ENCODE measurements around the gene ZFC3H1.

DNA sequence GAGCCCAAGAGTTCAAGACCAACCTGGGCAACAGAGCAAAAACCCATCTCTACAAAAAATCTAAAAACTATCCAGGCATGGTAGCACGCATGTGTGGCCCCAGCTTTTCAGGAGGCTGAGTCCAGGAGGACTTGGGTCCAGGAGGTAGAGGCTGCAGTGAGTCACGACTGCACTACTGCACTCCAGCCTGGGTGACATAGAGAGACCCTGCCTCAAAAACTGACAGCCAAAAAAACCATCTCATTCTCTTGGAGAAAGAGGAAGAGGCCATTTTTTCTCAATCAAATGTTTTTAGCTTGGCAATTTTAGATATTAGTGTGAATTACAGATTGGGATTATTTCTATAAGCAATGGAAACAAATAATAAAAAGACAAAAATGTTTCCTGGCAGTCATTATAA is 38.2 kb downstream of the ZFC3H1 start:
- TF ChIP-seq, protein P1, sequence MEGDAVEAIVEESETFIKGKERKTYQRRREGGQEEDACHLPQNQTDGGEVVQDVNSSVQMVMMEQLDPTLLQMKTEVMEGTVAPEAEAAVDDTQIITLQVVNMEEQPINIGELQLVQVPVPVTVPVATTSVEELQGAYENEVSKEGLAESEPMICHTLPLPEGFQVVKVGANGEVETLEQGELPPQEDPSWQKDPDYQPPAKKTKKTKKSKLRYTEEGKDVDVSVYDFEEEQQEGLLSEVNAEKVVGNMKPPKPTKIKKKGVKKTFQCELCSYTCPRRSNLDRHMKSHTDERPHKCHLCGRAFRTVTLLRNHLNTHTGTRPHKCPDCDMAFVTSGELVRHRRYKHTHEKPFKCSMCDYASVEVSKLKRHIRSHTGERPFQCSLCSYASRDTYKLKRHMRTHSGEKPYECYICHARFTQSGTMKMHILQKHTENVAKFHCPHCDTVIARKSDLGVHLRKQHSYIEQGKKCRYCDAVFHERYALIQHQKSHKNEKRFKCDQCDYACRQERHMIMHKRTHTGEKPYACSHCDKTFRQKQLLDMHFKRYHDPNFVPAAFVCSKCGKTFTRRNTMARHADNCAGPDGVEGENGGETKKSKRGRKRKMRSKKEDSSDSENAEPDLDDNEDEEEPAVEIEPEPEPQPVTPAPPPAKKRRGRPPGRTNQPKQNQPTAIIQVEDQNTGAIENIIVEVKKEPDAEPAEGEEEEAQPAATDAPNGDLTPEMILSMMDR (IDR thresholded peaks at IDR 0.05): no peak
- no peak for TF ChIP-seq POLR2A (IDR thresholded peaks at IDR 0.05)
- TF ChIP-seq POLR2AphosphoS5 (IDR thresholded peaks at IDR 0.05): no peak

Measured in stomach (tissue), 4 donors.